CD4-positive, alpha-beta T cell treated with Interleukin-4 for 1 hour (primary cell): ENCODE results near the gene GPR35.
"Not testable (repeated sequence)": the region's sequence is repeated elsewhere in the genome, so short reads cannot be mapped to it uniquely, and the experiment has no call there.

ENCODE experiments used
- DNase-seq, 2 donors: peaks; one replicate each; pipeline ENCODE4 v3.0.0-alpha.2; 2020 to 2022

GPR35 gene

GRCh38 chr2:240663546-240664190, 38.4 kb downstream of the GPR35 start:
- no peak for DNase-seq

DNA sequence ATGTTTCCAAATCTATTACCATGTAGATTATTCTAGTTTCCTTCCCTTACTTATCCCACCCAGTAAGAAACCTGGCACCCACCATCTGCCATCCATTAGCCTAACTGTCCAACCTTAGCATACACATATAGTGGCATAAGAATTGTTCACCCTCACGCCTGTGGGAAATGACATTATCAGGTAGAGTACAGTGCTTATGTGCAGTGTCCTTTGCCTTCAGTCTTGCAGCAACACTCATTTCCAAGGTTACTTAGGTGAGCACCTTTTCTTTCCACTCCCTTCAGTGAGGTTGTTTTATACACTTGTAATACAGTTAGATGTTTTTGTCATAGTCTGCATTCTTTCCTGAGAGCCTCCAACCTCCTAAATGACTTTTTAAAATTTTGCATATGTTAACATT, 39.3 kb downstream of the GPR35 start:
- no peak for DNase-seq

GRCh38 chr2:240670402-240670801, 45.1 kb downstream of the GPR35 start:
- DNase-seq, result no peak

DNA sequence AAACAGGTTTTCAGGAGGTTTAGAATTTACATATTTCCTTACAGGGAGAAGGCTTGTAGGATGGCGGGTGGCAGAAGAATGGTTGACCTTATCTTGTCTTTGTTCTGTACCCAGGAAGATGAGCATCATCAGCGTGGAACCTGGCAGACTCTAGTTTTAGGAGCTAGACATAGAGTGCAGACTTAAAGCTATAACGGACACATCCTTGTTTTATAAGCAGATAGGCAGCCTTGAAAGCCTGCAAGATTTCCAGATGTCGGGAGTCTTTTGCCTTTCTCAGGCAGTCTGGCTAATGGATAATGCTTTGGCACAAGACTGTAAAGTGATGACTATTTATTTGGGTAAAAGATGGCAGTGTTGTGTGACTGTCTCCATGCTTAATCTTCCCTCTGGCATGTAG, 45.7 kb downstream of the GPR35 start:
- DNase-seq, result no peak

DNA sequence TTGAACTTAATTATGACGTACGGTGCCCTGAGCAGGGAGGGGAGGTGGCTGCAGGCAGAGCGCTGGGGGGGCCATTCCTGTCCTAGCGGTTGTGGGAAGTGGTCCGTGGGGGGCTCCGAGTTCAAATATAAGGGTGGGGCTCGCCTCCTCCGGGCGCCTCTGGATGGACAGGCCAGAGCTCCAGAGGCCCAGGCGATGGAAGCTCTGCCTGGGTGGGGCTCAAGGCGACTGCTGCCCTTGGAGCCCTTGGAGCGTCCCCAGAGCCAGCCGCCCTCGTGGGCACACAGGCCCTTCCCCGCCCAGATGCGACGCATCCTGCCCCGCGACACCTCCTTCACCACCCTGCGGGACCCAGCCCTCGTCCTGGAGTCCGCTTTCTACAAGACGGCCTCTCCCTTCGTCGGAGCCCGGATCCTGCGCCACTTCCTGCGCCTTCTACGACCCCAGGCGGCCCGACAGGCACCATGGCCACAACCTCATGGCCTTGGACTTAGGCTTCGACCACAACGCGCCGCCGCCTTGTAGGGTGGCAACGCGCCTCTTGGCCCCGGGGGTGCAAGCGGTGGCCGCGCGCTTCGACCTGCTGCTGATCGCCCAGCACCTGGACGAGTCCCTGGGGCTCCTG, 46.9 kb downstream of the GPR35 start:
- DNase-seq, result no peak

- DNase-seq, result no peak
These were observed 47.5 kb downstream of the GPR35 start for GRCh38 chr2:240672701-240673190.

DNA sequence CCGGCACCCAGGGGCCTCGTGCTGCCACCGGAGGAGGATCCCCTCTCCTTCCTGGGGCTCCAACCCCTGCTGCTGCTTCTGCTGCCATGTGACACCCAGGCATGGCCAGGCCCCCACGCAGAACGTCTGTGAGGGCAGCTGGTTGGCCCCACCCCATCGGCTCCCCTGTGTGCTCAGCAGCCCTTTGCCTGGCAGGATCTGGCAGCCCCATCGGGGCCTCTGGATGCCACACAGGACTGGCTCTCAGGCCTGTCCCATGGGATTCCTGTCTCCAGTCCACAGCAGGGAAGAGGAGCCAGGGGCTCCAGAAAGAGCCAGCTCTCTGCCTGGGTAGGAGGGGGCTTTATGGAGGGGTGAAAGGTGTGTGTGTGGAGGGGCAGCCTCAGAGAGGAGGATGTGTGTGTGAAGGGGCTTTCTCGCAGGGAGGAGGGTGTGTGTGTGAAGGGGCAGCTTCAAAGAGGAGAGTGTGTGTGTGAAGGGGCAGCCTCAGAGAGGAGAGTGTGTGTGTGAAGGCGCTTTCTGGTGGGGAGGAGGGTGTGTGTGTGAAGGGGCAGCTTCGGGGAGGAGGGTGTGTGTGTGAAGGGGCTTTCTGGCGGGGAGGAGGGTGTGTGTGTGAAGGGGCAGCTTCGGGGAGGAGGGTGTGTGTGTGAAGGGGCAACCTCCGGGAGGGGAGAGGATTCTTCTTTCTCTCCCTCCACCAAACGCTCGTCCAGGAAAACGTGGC, 49.3 kb downstream of the GPR35 start:
- peak in 1 of 2 donors; percentile 23 for DNase-seq

GRCh38 chr2:240675345-240675744, 50.1 kb downstream of the GPR35 start:
- DNase-seq, result not testable (repeated sequence)

DNA sequence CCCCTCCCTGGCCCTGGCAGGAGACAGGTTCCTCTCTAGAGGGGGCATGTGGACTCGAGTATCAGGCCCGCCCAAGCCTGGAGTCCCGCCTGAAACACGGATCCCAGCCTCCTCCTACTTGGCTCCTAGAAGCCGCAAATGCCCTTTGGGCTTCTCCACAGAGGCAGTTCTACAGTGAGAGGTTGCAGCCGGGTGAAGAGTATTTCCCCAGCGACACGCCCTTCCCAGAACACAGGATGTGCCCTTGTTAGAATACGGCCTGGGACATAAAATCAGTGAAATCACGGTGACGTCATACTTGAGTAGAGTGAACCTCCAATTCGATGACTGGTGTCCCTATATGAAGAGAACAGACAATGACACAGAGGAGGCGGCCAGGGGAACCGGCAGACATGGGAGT, 52.8 kb downstream of the GPR35 start:
- DNase-seq, result not testable (repeated sequence)

DNA sequence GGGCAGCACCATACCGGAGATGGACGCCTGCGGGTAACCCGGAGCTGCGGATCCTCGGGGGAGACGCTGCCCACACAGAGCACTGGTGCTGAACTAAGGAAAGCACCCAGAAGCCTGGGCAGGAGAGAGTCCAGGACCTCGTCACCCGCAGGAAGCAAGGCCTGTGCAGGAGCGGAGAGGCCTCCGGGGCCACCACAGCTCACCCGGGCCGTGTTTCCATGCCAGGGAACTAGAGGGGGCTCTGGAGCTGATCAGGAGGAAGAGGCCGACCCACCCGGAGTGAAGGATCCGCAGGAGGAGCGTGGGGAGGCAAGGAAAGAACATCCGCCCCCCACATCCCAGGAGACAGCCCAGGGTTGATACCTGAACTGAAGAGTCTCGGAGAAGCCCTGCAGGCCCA, 53.6 kb downstream of the GPR35 start:
- not testable (repeated sequence) for DNase-seq

DNA sequence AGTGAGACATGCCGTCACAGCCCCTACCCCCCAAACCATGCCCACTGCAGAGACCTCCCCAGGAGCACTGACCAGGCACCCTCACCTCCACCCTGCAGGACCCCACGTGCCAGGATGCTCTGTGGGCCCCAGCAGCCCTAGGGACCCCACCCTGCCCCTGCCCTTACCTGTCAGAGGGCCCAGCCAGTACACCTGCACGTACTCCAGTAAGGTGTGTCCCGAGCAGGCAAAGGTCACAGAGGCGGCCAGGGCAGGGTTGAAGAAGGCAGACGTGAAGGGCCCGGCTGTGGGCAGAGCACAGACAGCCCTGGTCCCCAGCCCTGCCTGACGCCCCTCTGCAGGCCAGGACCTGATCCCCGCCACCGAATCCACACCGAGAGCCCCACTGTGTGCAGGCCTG, 54.9 kb downstream of the GPR35 start:
- DNase-seq, result not testable (repeated sequence)
